NB4 (cell line): ENCODE measurements around the gene RMC1.
A peak's percentile ranks its signal among the peaks of the same experiment; 100 is the strongest.
"Not testable (repeated sequence)": the region's sequence is repeated elsewhere in the genome, so short reads cannot be mapped to it uniquely, and the experiment has no call there.

ENCODE experiments used
- DNase-seq: peaks from one replicate; pipeline ENCODE4 v3.0.0; 2010; ENCODE audit warnings: low read depth
- H3K4me3 ChIP-seq: one replicate; pipeline ENCODE4 v1.5.1; 2011; ENCODE audit warnings: mild to moderate bottlenecking, low read depth, low read length, moderate library complexity
- MYC ChIP-seq: IDR thresholded peaks from 2 replicates; pipeline ENCODE4 v1.6.1; 2011; ENCODE audit warnings: low read depth, low read length
- POLR2A ChIP-seq: IDR thresholded peaks from 2 replicates; pipeline ENCODE4 v1.6.1; 2011; ENCODE audit warnings: mild to moderate bottlenecking; ENCODE audit not compliant: insufficient read length; ENCODE audit errors: extremely low read depth
- TF ChIP-seq, protein P1 (sequence below): IDR thresholded peaks from one replicate; pipeline ENCODE4 v1.5.1; 2012; ENCODE audit warnings: low read depth, low read length
- TF ChIP-seq, protein P2 (sequence below): IDR thresholded peaks from 2 replicates; pipeline ENCODE4 v1.6.1; 2011; ENCODE audit warnings: low read depth, low read length

The RMC1 gene

DNA sequence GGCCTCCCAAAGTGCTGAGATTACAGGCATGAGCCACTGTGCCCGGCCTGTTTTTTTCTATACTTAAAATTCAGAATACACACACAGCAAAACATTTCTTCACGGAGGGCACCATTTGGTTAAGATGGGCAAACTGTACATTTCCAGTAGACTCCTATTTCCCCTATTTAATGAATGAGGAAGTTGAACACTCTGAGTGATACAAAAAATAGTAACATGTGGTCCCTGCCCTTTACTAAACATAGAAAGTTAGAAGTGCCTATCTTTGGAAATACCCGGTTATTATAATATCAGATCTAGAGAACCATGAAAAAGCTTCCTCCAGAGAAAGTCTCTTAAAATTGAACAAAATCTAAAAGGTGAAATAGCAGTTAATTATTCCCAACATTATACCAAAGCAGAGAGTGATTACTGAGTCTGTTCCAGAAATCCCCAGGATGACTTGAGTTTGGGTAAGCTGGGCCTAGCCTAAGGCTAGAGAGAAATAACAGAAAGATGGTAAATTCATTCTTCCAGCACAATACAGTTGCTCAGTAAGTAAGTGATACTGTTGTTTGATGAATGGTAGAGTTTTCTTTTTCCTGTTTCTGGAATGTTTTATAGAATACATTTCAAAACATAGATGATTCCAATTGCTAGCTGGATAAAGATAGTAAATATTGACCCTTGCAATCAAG, 23.3 kb upstream of the RMC1 start:
- no peak overlapping the region for H3K4me3 ChIP-seq
- peak; percentile 34 for DNase-seq
- TF ChIP-seq, protein P1, sequence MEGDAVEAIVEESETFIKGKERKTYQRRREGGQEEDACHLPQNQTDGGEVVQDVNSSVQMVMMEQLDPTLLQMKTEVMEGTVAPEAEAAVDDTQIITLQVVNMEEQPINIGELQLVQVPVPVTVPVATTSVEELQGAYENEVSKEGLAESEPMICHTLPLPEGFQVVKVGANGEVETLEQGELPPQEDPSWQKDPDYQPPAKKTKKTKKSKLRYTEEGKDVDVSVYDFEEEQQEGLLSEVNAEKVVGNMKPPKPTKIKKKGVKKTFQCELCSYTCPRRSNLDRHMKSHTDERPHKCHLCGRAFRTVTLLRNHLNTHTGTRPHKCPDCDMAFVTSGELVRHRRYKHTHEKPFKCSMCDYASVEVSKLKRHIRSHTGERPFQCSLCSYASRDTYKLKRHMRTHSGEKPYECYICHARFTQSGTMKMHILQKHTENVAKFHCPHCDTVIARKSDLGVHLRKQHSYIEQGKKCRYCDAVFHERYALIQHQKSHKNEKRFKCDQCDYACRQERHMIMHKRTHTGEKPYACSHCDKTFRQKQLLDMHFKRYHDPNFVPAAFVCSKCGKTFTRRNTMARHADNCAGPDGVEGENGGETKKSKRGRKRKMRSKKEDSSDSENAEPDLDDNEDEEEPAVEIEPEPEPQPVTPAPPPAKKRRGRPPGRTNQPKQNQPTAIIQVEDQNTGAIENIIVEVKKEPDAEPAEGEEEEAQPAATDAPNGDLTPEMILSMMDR = no peak
- TF ChIP-seq MYC (no peak), POLR2A (no peak)
- TF ChIP-seq, protein P2, sequence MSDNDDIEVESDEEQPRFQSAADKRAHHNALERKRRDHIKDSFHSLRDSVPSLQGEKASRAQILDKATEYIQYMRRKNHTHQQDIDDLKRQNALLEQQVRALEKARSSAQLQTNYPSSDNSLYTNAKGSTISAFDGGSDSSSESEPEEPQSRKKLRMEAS = no peak

DNA sequence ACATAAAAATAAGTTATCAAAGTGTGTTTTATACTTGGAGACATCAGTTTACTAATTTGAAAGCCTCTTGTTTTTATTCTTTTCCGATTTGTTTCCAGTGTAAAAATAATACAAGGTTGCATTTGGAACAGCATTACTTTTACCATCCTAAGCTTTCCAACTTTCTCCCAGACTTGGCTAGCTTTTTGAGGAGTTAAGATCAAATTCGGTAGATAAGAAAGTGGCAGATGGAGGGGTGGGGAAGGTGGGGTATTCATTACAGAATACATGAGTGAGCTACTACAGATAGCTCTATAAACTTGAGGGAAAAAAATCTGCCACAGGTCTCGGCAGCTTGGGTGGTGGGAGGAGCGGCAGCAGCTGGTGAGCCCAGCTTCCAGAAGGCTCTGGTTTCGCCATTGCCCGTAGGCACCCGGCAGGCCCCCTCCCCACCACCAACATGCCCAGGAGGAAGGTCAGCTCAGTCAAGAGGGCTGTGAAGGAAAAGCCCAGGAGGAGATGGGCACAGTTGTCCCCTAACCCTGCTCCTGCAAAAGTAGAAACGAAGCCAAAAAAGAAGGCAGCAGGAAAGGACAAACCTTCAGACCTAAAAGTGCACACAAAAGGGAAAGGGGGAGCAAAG, 18.6 kb upstream of the RMC1 start:
- H3K4me3 ChIP-seq = no peak overlapping the region
- no peak for DNase-seq

DNA sequence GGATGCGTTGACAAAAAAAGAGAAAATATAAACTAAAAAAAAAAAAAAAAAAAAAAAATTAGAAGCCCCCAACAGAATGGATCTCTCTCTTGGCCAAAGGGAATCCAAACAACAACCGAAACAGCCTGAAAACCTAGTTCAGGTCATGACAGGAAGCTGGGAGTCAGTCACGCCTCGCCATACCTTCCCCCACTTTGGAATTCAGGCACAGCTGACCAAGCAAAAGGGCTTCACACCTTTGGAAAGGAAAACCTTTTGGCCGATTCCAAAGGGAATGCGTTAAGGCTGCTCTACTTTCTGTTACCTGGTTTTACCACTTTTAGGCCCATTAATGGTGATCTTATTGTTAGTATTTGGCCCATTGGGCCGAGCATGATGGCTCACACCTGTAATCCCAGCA, 17.9 kb upstream of the RMC1 start:
- DNase-seq = no peak
- H3K4me3 ChIP-seq = no peak overlapping the region
- TF ChIP-seq MYC = no peak
- TF ChIP-seq, protein P2 = no peak
- TF ChIP-seq, protein P1 = no peak
- TF ChIP-seq POLR2A = no peak

More for the DNA sequence above, 18.6 kb upstream of the RMC1 start:
- TF ChIP-seq, protein P2 = no peak
- TF ChIP-seq MYC (no peak), POLR2A (no peak)
- TF ChIP-seq, protein P1 = no peak

DNA sequence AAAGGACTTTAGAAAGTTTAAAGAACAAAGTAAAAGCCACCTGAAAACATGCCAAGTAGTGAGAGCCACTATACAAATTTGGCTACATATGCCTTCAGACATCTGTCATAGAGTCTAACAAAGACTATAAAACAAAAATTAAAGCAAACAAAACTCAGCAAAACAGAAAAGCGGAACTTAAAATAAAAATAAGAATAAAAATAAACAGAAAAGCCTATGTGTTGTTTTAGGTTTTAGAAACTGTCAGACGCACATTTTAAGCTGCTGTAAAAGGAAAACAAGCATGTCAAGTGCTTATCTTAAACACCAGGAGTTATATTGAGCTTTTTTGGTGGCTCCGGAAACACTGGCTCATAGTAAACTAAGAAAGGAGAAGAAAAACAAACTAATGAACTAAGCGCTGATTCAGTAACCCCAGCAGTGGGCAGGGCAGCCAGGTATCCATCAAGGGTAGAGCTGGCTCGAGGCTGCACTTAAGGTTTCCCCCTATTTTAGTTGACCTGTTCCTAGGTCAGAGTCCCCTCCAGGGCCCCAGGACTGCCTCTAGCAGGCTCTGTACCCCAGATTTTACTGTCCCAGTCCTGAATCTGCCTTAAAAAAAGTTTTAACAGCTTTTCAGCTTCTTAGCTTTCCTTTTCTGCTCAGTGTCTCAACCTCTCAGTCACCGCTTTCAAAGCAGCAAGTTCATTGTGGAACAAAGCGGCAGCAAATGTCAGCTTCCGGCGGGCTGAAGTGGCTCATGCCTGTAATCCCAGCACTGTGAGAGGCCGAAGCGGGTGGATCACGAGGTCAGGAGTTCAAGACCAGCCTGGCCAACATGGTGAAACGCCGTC, 15.4 kb upstream of the RMC1 start:
- DNase-seq = no peak
- H3K4me3 ChIP-seq = no peak overlapping the region
- TF ChIP-seq, protein P2 = no peak
- TF ChIP-seq POLR2A = no peak
- TF ChIP-seq, protein P1 = no peak
- no peak for TF ChIP-seq MYC

DNA sequence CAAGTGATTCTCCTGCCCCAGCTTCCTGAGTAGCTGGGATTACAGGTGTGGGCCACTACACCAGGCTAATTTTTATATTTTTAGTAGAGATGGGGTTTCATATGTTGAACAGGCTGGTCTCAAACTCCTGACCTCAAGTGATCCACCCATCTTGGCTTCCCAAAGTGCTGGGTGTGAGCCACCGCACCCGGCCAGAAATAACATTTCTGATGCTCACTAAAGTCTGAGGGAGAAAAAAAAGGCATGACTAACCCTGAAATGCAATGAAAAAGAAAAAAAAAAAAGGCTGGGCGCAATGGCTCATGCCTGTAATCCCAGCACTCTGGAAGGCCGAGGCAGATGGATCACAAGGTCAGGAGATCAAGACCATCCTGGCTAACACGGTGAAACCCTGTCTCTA, 13.7 kb upstream of the RMC1 start:
- not testable (repeated sequence) for DNase-seq

DNA sequence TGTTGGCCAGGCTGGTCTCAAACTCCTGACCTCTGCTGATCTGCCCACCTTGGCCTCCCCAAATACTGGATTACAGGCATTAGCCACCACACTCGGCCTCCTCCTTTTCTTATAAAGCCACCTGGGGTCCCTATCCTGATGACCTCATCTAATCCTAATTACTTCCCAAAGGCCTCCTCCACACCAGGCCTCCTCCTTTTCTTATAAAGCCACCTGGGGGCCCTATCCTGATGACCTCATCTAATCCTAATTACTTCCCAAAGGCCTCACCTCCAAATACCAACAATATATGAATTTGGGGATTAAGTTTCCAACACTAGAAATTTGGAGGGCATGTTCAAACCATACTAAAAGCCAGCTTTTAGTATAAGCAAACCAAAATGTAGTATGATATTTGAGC, 9.7 kb upstream of the RMC1 start:
- TF ChIP-seq, protein P1 = no peak
- TF ChIP-seq POLR2A = no peak
- TF ChIP-seq, protein P2 = no peak
- no peak overlapping the region for H3K4me3 ChIP-seq
- DNase-seq = no peak

More for the DNA sequence above, 13.7 kb upstream of the RMC1 start:
- not testable (repeated sequence) for H3K4me3 ChIP-seq
